ENCODE data around the gene RAPGEF6.

RAPGEF6 gene

DNA sequence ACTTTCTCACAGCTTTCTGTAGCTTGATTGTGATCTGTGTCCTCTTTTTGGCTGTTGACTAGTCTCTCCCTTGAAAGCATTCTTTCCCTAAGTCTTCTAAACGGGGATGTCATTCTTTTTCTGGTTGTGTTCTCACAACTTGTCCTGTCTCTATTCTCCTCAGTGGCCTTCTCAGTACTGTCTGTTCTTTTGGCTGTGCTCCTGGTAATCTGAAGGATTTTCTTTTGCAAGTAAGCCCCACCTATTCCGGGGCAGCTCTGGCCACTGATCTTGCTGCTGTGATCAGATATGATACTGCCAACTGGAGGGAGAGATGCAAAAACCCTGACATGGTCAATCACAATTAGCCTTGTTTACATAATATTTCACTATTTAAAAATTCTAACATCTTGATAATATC is 198.9 kb downstream of the RAPGEF6 start:
- Histone ChIP-seq H3K9ac (ENCODE audit: low read depth, low read length) (no peak overlapping the region), H3K9me3 (ENCODE audit: insufficient read depth, low read length, severe bottlenecking) (no peaks in the 10 kb centered on the region), H4K20me1 (ENCODE audit: insufficient read depth, low read length) (no peaks in the 10 kb centered on the region), H2AFZ (ENCODE audit: low read depth, low read length) (no peak overlapping the region), H3K4me2 (ENCODE audit: insufficient read depth, low read length) (no peak overlapping the region), H3K27me3 (ENCODE audit: insufficient read depth, low read length, poor library complexity) (no peaks in the 10 kb centered on the region), H3K36me3 (ENCODE audit: insufficient read depth, low read length) (peaks cover 84% of the 10 kb centered on the region), H3K79me2 (ENCODE audit: insufficient read depth, low read length) (no peaks in the 10 kb centered on the region), H3K27ac (ENCODE audit: low read length) (no peak overlapping the region), H3K4me1 (ENCODE audit: insufficient read depth, low read length) (no peaks in the 10 kb centered on the region), H3K4me3 (ENCODE audit: low read depth in 1 of 2, low read length in 2 of 2) (no peak overlapping the region)
- no peak for TF ChIP-seq EZH2 (IDR thresholded peaks at IDR 0.05; ENCODE audit: borderline replicate concordance, low read depth, low read length, severe bottlenecking)
- TF ChIP-seq, protein P1, sequence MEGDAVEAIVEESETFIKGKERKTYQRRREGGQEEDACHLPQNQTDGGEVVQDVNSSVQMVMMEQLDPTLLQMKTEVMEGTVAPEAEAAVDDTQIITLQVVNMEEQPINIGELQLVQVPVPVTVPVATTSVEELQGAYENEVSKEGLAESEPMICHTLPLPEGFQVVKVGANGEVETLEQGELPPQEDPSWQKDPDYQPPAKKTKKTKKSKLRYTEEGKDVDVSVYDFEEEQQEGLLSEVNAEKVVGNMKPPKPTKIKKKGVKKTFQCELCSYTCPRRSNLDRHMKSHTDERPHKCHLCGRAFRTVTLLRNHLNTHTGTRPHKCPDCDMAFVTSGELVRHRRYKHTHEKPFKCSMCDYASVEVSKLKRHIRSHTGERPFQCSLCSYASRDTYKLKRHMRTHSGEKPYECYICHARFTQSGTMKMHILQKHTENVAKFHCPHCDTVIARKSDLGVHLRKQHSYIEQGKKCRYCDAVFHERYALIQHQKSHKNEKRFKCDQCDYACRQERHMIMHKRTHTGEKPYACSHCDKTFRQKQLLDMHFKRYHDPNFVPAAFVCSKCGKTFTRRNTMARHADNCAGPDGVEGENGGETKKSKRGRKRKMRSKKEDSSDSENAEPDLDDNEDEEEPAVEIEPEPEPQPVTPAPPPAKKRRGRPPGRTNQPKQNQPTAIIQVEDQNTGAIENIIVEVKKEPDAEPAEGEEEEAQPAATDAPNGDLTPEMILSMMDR (IDR thresholded peaks at IDR 0.05; ENCODE audit: borderline replicate concordance, extremely low read depth, low read length, poor library complexity, severe bottlenecking) = no peak
- DNase-seq (no peak), ATAC-seq (ENCODE audit: insufficient read depth, low read depth) (no peak)

DNA sequence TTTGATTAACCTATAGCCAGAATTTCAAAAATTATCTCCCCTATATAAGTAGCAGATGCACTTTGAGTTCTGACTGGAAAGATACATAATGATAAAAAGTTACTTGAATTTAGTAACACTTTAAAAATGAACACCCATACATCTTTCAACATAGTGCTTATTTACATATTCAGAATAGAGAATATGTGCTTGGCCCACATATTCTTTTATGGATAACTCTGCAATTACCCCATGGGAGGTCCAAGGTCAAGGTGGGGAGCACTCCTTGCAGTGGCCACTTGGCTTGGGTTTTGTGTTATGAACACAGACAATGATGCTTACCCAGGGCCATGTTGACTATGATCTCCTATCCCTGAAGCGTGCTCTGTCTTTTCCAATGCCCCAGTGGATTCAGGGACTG is 201.9 kb downstream of the RAPGEF6 start:
- Histone ChIP-seq H3K79me2 (ENCODE audit: insufficient read depth, low read length) (no peaks in the 10 kb centered on the region), H2AFZ (ENCODE audit: low read depth, low read length) (no peak overlapping the region), H4K20me1 (ENCODE audit: insufficient read depth, low read length) (no peaks in the 10 kb centered on the region), H3K36me3 (ENCODE audit: insufficient read depth, low read length) (peaks cover 78% of the 10 kb centered on the region), H3K9ac (ENCODE audit: low read depth, low read length) (no peak overlapping the region), H3K27me3 (ENCODE audit: insufficient read depth, low read length, poor library complexity) (no peaks in the 10 kb centered on the region), H3K27ac (ENCODE audit: low read length) (no peak overlapping the region), H3K4me1 (ENCODE audit: insufficient read depth, low read length) (no peaks in the 10 kb centered on the region), H3K4me3 (ENCODE audit: low read depth in 1 of 2, low read length in 2 of 2) (no peak overlapping the region), H3K9me3 (ENCODE audit: insufficient read depth, low read length, severe bottlenecking) (no peaks in the 10 kb centered on the region), H3K4me2 (ENCODE audit: insufficient read depth, low read length) (no peak overlapping the region)
- TF ChIP-seq EZH2 (IDR thresholded peaks at IDR 0.05; ENCODE audit: borderline replicate concordance, low read depth, low read length, severe bottlenecking) = no peak
- TF ChIP-seq, protein P1 (IDR thresholded peaks at IDR 0.05; ENCODE audit: borderline replicate concordance, extremely low read depth, low read length, poor library complexity, severe bottlenecking) = no peak
- no peak for ATAC-seq (ENCODE audit: insufficient read depth, low read depth)
- DNase-seq = no peak

DNA sequence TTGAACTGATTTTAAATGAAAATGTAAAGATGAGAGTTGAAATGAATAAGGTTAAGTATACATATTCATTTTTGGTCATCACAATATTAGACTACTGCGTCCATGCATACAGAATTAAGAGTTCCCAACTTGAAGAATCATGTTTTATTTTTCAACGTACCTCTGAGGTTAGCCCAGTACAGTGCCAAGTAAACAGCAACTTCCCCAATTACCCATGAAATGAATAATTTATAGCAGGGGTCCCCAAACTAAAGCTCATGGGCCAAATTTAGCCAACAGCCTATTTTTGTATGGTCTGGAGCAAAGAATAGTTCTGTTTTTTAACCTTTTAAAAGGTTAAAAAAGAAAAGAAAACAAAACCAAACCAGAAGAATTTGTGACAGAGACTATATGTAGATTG is 203.2 kb downstream of the RAPGEF6 start:
- no peak overlapping the region for H3K9ac ChIP-seq (ENCODE audit: low read depth, low read length)
- no peaks in the 10 kb centered on the region for H3K4me1 ChIP-seq (ENCODE audit: insufficient read depth, low read length)
- no peaks in the 10 kb centered on the region for H4K20me1 ChIP-seq (ENCODE audit: insufficient read depth, low read length)
- no peaks in the 10 kb centered on the region for H3K9me3 ChIP-seq (ENCODE audit: insufficient read depth, low read length, severe bottlenecking)
- DNase-seq (no peak), ATAC-seq (ENCODE audit: insufficient read depth, low read depth) (no peak)
- H3K36me3 ChIP-seq (ENCODE audit: insufficient read depth, low read length) = peaks cover 78% of the 10 kb centered on the region
- no peak overlapping the region for H2AFZ ChIP-seq (ENCODE audit: low read depth, low read length)
- no peaks in the 10 kb centered on the region for H3K79me2 ChIP-seq (ENCODE audit: insufficient read depth, low read length)
- no peak overlapping the region for H3K4me2 ChIP-seq (ENCODE audit: insufficient read depth, low read length)
- H3K27ac ChIP-seq (ENCODE audit: low read length) = no peak overlapping the region
- H3K4me3 ChIP-seq (ENCODE audit: low read depth in 1 of 2, low read length in 2 of 2) = no peak overlapping the region
- no peaks in the 10 kb centered on the region for H3K27me3 ChIP-seq (ENCODE audit: insufficient read depth, low read length, poor library complexity)
- TF ChIP-seq EZH2 (IDR thresholded peaks at IDR 0.05; ENCODE audit: borderline replicate concordance, low read depth, low read length, severe bottlenecking) = no peak
- TF ChIP-seq, protein P1 (IDR thresholded peaks at IDR 0.05; ENCODE audit: borderline replicate concordance, extremely low read depth, low read length, poor library complexity, severe bottlenecking) = no peak

DNA sequence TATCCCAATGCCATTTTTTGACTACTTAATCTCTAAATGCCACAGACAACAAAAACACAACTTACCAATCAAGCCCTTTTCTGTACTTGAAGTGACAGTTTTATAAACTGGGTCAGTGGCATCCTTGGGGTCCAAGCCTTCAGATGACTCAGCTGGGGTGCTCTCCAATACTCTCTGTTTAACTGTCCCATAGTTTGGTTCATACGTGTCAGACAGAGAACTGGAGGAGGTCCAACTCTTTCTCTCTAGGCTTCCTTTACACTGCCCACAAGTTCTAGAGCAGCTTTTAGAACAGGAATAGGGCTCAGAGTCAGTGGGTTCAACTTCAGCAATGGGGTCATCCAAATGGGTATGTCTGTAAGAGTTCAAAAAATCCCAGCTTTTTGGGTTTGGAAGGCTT is 204.2 kb downstream of the RAPGEF6 start:
- Histone ChIP-seq H3K27me3 (ENCODE audit: insufficient read depth, low read length, poor library complexity) (no peaks in the 10 kb centered on the region), H3K27ac (ENCODE audit: low read length) (no peak overlapping the region), H4K20me1 (ENCODE audit: insufficient read depth, low read length) (no peaks in the 10 kb centered on the region), H2AFZ (ENCODE audit: low read depth, low read length) (no peak overlapping the region), H3K4me3 (ENCODE audit: low read depth in 1 of 2, low read length in 2 of 2) (no peak overlapping the region), H3K4me1 (ENCODE audit: insufficient read depth, low read length) (no peaks in the 10 kb centered on the region), H3K9me3 (ENCODE audit: insufficient read depth, low read length, severe bottlenecking) (no peaks in the 10 kb centered on the region), H3K36me3 (ENCODE audit: insufficient read depth, low read length) (peaks cover 80% of the 10 kb centered on the region), H3K4me2 (ENCODE audit: insufficient read depth, low read length) (no peak overlapping the region), H3K79me2 (ENCODE audit: insufficient read depth, low read length) (no peaks in the 10 kb centered on the region), H3K9ac (ENCODE audit: low read depth, low read length) (no peak overlapping the region)
- TF ChIP-seq EZH2 (IDR thresholded peaks at IDR 0.05; ENCODE audit: borderline replicate concordance, low read depth, low read length, severe bottlenecking) = no peak
- TF ChIP-seq, protein P1 (IDR thresholded peaks at IDR 0.05; ENCODE audit: borderline replicate concordance, extremely low read depth, low read length, poor library complexity, severe bottlenecking) = no peak
- no peak for ATAC-seq (ENCODE audit: insufficient read depth, low read depth)
- DNase-seq = no peak

Measured in DND-41 (cell line).